Heart left ventricle (tissue), 16 donors: ENCODE data around the gene OPCML. TPM values are rescaled to one million over a fixed set of nuclear protein-coding genes. Genes with fewer than 3 reads are reported as not detected.

Experiments used
- ATAC-seq, 4 donors: fragments of 200-7000 bp; cut with Tn5 transposase; one replicate each; pipeline ENCODE4 v1.9.1; 2020 to 2022; ENCODE audit warnings: moderate library complexity in 4 of 4, mild to moderate bottlenecking in 3 of 4, moderate number of reproducible peaks in 1 of 4
- DNase-seq, 5 donors: peaks; one replicate each; pipeline ENCODE4 v3.0.0-alpha.2; 2020
- H3K27ac ChIP-seq, 12 donors: fragments of 200-600 bp; sonication (generic) in 4 of 12; one replicate each; pipeline versions ENCODE4 v1.5.0 to v1.8.0; 2016 to 2022; ENCODE audit warnings: mild to moderate bottlenecking in 2 of 12
- H3K27me3 ChIP-seq, 9 donors: fragments of 200-600 bp; sonication (generic) in 2 of 9; one replicate each; pipeline versions ENCODE4 v1.5.1 to v1.8.0; 2016 to 2022; ENCODE audit warnings: mild to moderate bottlenecking in 3 of 9
- H3K36me3 ChIP-seq, 9 donors: fragments of 200-600 bp; sonication (generic) in 2 of 9; one replicate each; pipeline versions ENCODE4 v1.5.0 to v1.8.0; 2018 to 2022; ENCODE audit warnings: mild to moderate bottlenecking in 2 of 9
- H3K4me1 ChIP-seq, 12 donors: fragments of 200-600 bp; sonication (generic) in 4 of 12; one replicate each; pipeline versions ENCODE4 v1.5.0 to v1.8.0; 2016 to 2022; ENCODE audit warnings: mild to moderate bottlenecking in 3 of 12
- H3K4me3 ChIP-seq, 12 donors: fragments of 200-600 bp; sonication (generic) in 4 of 12; one replicate each; pipeline versions ENCODE4 v1.5.0 to v1.8.0; 2017 to 2022; ENCODE audit warnings: mild to moderate bottlenecking in 9 of 12, moderate library complexity in 4 of 12
- H3K9me3 ChIP-seq, 12 donors: fragments of 200-600 bp; sonication (generic) in 4 of 12; one replicate each; pipeline versions ENCODE4 v1.5.0 to v1.8.0; 2016 to 2022; ENCODE audit warnings: mild to moderate bottlenecking in 1 of 12
- POLR2A ChIP-seq, 2 donors: fragments of 450-650 bp; IDR thresholded peaks; one replicate each; pipeline ENCODE4 v1.6.1; 2017; ENCODE audit warnings: antibody characterized with exemption in 2 of 2, mild to moderate bottlenecking in 2 of 2, moderate library complexity in 2 of 2
- WGBS, 4 donors: extraction: QIAGEN DNeasy Blood & Tissue Kit in 2 of 4; methylation state at CpG; one replicate each; pipeline versions ENCODE4 v1.1.5 to v1.1.7; 2013 to 2018; 5-methylcytosine and 5-hydroxymethylcytosine counted together
- intact Hi-C, 10 donors: fragments of 100-400 bp; cut with DNase I; formaldehyde crosslinking; loops; one replicate each; pipeline versions ENCODE4 v1.11.1 to v1.14.2; 2022
- polyA plus RNA-seq, 2 donors: library from polyadenylated mRNA; stranded (reverse); fragments of 200-250 nt; gene quantifications; one replicate each; pipeline ENCODE4 v1.2.3, GENCODE V29; 2013
- total RNA-seq, 9 donors: library from RNA; depleted of rRNA in 2 of 9; stranded (reverse); fragments of >200 nt in 2 of 9; fragmentation: NEBNext Ultra II Directional in 3 of 9; extraction: Animal tissue kit (Norgen Biotek cat#: 25700) in 3 of 9; gene quantifications; one replicate each; pipeline versions ENCODE4 v1.1.0 to v1.2.4, GENCODE V29; 2016 to 2023
- TF ChIP-seq, protein P1 (sequence below), 12 donors: fragments of 200-600 bp; sonication (generic) in 4 of 12; IDR thresholded peaks; one replicate each; pipeline versions ENCODE4 v1.5.0 to v1.8.0; 2018 to 2022; ENCODE audit warnings: antibody characterized with exemption in 12 of 12, mild to moderate bottlenecking in 5 of 12
- donor health status: ischemic (EF 13 %, LVEDD 7.1; RV severe dilation, severe dysfunction).
- donor health status: healthy with polysubstance abuse.
- donor health status: DM: no; HTN: yes; CAD: no.
- donor health status: DM: no; HTN: no; CAD: no.
- donor health status: ischemic (EF 25% LVEDD 6.9; RV normal size, moderate dysfunction).
- donor health status: ischemic (EF 25% LVEDD 5.7; RV mildly dilated, moderate dysfunction).
- donor health status: healthy.
- donor health status: DM: yes; HTN: yes; CAD: no.
- donor health status: ischemic (EF 35%, LVEDD 5.7; RV mildly dilated, moderate dysfunction).
- donor health status: nonischemic (EF 11% LVEDD 7.7; RV severe dilation, severe dysfunction).
- donor health status: DM: yes; HTN: yes; CAD: no.
- donor health status: PGD.
- donor health status: ischemic (EF 29% LVEDD 5.4; RV normal size, mild dysfunction).
- donor health status: nonischemic (EF 23%, LVEDD 6.1; RV moderate dilation, normal function).

OPCML gene
- total and polyA plus RNA-seq, 11 donors = 0.04 to 1.3 (median 0.23) TPM; not detected in 3

- Histone ChIP-seq H3K36me3 (no peaks in the 10 kb centered on the region), H3K27me3 (peaks cover 0 to 8% (median 0%) of the 10 kb centered on the region in 9 donors), H3K4me1 (no peaks in the 10 kb centered on the region), H3K9me3 (no peaks in the 10 kb centered on the region), H3K4me3 (no peak overlapping the region), H3K27ac (no peak overlapping the region)
- ATAC-seq (peak in 2 of 4 donors; percentile 22 to 41), DNase-seq (no peak)
- WGBS, 4 donors = 33 to 40% (median 35%) methylated on average over 21 to 29 of the region's 29 CpGs
- TF ChIP-seq, protein P1, sequence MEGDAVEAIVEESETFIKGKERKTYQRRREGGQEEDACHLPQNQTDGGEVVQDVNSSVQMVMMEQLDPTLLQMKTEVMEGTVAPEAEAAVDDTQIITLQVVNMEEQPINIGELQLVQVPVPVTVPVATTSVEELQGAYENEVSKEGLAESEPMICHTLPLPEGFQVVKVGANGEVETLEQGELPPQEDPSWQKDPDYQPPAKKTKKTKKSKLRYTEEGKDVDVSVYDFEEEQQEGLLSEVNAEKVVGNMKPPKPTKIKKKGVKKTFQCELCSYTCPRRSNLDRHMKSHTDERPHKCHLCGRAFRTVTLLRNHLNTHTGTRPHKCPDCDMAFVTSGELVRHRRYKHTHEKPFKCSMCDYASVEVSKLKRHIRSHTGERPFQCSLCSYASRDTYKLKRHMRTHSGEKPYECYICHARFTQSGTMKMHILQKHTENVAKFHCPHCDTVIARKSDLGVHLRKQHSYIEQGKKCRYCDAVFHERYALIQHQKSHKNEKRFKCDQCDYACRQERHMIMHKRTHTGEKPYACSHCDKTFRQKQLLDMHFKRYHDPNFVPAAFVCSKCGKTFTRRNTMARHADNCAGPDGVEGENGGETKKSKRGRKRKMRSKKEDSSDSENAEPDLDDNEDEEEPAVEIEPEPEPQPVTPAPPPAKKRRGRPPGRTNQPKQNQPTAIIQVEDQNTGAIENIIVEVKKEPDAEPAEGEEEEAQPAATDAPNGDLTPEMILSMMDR (IDR thresholded peaks at IDR 0.05) = no peak
- TF ChIP-seq POLR2A (IDR thresholded peaks at IDR 0.05) = no peak
- intact Hi-C loops = no loop called here
Observed at GRCh38 chr11:132792341-132793140, 739.8 kb downstream of the OPCML start.

- intact Hi-C loops = no loop called here
- WGBS, 4 donors = 88 to 95% (median 91%) methylated on average over 7 of the region's 7 CpGs
- peaks cover 0 to 8% (median 0%) of the 10 kb centered on the region in 9 donors for H3K27me3 ChIP-seq
Observed at GRCh38 chr11:132790971-132791370, 741.3 kb downstream of the OPCML start.

GRCh38 chr11:132790466-132790865 is 741.8 kb downstream of the OPCML start:
- H3K36me3 ChIP-seq = no peaks in the 10 kb centered on the region
- no peak for ATAC-seq

More at GRCh38 chr11:132790971-132791370, 741.3 kb downstream of the OPCML start:
- Histone ChIP-seq H3K9me3 (no peaks in the 10 kb centered on the region), H3K36me3 (no peaks in the 10 kb centered on the region), H3K27ac (no peak overlapping the region), H3K4me1 (no peaks in the 10 kb centered on the region), H3K4me3 (no peak overlapping the region)
- ATAC-seq = no peak
- TF ChIP-seq, protein P1 (IDR thresholded peaks at IDR 0.05) = no peak
- no peak for TF ChIP-seq POLR2A (IDR thresholded peaks at IDR 0.05)
- no peak for DNase-seq

GRCh38 chr11:132788816-132789325 is 743.4 kb downstream of the OPCML start:
- 61 to 70% (median 66%) methylated on average over 6 of the region's 6 CpGs for WGBS, 4 donors
- intact Hi-C loops = no loop called here

More at GRCh38 chr11:132790466-132790865, 741.8 kb downstream of the OPCML start:
- intact Hi-C loops = no loop called here
- H3K27ac ChIP-seq = no peak overlapping the region
- no peaks in the 10 kb centered on the region for H3K4me1 ChIP-seq
- TF ChIP-seq, protein P1 (IDR thresholded peaks at IDR 0.05) = no peak
- no peak for TF ChIP-seq POLR2A (IDR thresholded peaks at IDR 0.05)
- H3K4me3 ChIP-seq = no peak overlapping the region
- WGBS, 4 donors = 86 to 95% (median 93%) methylated on average over 5 of the region's 5 CpGs
- H3K9me3 ChIP-seq = no peaks in the 10 kb centered on the region
- no peak for DNase-seq
- peaks cover 0 to 8% (median 0%) of the 10 kb centered on the region in 9 donors for H3K27me3 ChIP-seq

More at GRCh38 chr11:132788816-132789325, 743.4 kb downstream of the OPCML start:
- TF ChIP-seq, protein P1 (IDR thresholded peaks at IDR 0.05) = no peak
- TF ChIP-seq POLR2A (IDR thresholded peaks at IDR 0.05) = no peak
- DNase-seq (no peak), ATAC-seq (no peak)
- Histone ChIP-seq H3K9me3 (no peaks in the 10 kb centered on the region), H3K4me1 (no peaks in the 10 kb centered on the region), H3K27ac (no peak overlapping the region), H3K4me3 (no peak overlapping the region), H3K36me3 (no peaks in the 10 kb centered on the region), H3K27me3 (peaks cover 0 to 8% (median 0%) of the 10 kb centered on the region in 9 donors)
